ENCODE measurements around the gene TP53BP2.

DNA sequence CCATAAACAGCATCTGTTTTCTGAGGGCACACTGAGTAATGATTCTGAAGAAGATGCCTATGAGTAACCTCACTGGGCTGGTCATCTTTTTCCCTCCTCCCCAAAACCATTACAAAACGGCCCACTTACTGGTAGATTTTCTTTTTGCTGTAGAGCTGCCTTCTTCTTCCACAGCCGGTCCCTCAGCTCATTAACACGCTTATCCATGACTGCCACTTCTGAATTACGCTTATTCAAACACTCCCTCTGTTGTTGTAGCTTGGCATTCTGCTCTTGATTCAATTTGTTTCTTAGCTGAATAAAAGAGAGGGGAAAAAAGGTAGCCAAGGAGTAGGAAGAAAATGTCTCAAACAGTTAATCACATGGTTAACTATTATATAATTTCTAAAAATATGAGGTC, 43.1 kb downstream of the TP53BP2 start:
- TF ChIP-seq CEBPB (IDR thresholded peaks at IDR 0.05; ENCODE audit: low read depth) (no peak), RAD21 (IDR thresholded peaks at IDR 0.05; ENCODE audit: low read depth) (no peak), JUND (IDR thresholded peaks at IDR 0.05) (no peak), SIN3A (IDR thresholded peaks at IDR 0.05; ENCODE audit: low read depth) (no peak), YY1 (IDR thresholded peaks at IDR 0.05; ENCODE audit: extremely low read depth, insufficient replicate concordance, low read depth, low read length) (no peak), POLR2AphosphoS5 (IDR thresholded peaks at IDR 0.05; ENCODE audit: low read depth, low read length) (no peak), FOSL1 (IDR thresholded peaks at IDR 0.05; ENCODE audit: low read depth) (no peak), POLR2A (IDR thresholded peaks at IDR 0.05; ENCODE audit: borderline replicate concordance, extremely low read depth, insufficient read depth, insufficient read length) (no peak), EGR1 (IDR thresholded peaks at IDR 0.05; ENCODE audit: low read depth) (no peak), SP1 (IDR thresholded peaks at IDR 0.05; ENCODE audit: low read depth) (no peak), TCF7L2 (IDR thresholded peaks at IDR 0.05; ENCODE audit: borderline replicate concordance, extremely low read depth, insufficient read depth, insufficient read length) (no peak), ZFX (IDR thresholded peaks at IDR 0.05) (no peak)
- TF ChIP-seq, protein P1, sequence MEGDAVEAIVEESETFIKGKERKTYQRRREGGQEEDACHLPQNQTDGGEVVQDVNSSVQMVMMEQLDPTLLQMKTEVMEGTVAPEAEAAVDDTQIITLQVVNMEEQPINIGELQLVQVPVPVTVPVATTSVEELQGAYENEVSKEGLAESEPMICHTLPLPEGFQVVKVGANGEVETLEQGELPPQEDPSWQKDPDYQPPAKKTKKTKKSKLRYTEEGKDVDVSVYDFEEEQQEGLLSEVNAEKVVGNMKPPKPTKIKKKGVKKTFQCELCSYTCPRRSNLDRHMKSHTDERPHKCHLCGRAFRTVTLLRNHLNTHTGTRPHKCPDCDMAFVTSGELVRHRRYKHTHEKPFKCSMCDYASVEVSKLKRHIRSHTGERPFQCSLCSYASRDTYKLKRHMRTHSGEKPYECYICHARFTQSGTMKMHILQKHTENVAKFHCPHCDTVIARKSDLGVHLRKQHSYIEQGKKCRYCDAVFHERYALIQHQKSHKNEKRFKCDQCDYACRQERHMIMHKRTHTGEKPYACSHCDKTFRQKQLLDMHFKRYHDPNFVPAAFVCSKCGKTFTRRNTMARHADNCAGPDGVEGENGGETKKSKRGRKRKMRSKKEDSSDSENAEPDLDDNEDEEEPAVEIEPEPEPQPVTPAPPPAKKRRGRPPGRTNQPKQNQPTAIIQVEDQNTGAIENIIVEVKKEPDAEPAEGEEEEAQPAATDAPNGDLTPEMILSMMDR (IDR thresholded peaks at IDR 0.05 in 2 of 3, conservative IDR thresholded peaks at IDR 0.05 in 1 of 3; ENCODE audit: borderline replicate concordance in 1 of 3, insufficient read depth in 1 of 3, low read depth in 2 of 3, low read length in 2 of 3), result no peak

Data from HCT116 (cell line).